AG04450 (cell line): ENCODE measurements around the gene CSNK1D. TPM values are rescaled to one million over a fixed set of nuclear protein-coding genes. Genes with fewer than 3 reads are reported as not detected.

Experiments used
- CTCF ChIA-PET: fragments of 300-600, 350-600 bp; formaldehyde crosslinking; extraction: SDS; loops from one replicate; lab custom pipeline; 2022; ENCODE audit warnings: antibody characterized with exemption, inconsistent platforms; lab: Charles Lee
- POLR2A ChIA-PET: fragments of 350-600 bp; formaldehyde crosslinking; extraction: SDS; loops from one replicate; lab custom pipeline; 2021; ENCODE audit warnings: antibody characterized with exemption, inconsistent platforms; lab: Yijun Ruan, JAX
- DNase-seq: peaks from one replicate; pipeline ENCODE4 v3.0.0-alpha.2; 2011; ENCODE audit warnings: low read depth, low spot score
- H3K27ac ChIP-seq: one replicate; pipeline ENCODE4 v1.5.1; 2012; ENCODE audit warnings: low read depth, low read length, control low read depth
- H3K27me3 ChIP-seq: one replicate; pipeline ENCODE4 v1.6.0; 2012; ENCODE audit warnings: low read length; ENCODE audit not compliant: control insufficient read depth, insufficient read depth
- H3K4me3 ChIP-seq: 2 replicates; pipeline ENCODE4 v1.5.1; 2011; ENCODE audit warnings: mild to moderate bottlenecking, low read depth, low read length, control low read depth
- H3K9me3 ChIP-seq: 2 replicates; pipeline ENCODE4 v1.5.1; 2012; ENCODE audit warnings: low read length; ENCODE audit not compliant: control insufficient read depth, insufficient read depth
- polyA plus RNA-seq: library from polyadenylated mRNA; depleted of rRNA; stranded (reverse); fragments of >200 nt; gene quantifications from 2 replicates; pipeline ENCODE4 v1.2.3, GENCODE V29; 2011
- TF ChIP-seq, protein P1 (sequence below): IDR thresholded peaks from 2 replicates; pipeline ENCODE4 v1.5.1; 2011; ENCODE audit warnings: low read depth, low read length, control low read depth, inconsistent platforms

The CSNK1D gene
- polyA plus RNA-seq, 1 experiment = 74.4 TPM

DNA sequence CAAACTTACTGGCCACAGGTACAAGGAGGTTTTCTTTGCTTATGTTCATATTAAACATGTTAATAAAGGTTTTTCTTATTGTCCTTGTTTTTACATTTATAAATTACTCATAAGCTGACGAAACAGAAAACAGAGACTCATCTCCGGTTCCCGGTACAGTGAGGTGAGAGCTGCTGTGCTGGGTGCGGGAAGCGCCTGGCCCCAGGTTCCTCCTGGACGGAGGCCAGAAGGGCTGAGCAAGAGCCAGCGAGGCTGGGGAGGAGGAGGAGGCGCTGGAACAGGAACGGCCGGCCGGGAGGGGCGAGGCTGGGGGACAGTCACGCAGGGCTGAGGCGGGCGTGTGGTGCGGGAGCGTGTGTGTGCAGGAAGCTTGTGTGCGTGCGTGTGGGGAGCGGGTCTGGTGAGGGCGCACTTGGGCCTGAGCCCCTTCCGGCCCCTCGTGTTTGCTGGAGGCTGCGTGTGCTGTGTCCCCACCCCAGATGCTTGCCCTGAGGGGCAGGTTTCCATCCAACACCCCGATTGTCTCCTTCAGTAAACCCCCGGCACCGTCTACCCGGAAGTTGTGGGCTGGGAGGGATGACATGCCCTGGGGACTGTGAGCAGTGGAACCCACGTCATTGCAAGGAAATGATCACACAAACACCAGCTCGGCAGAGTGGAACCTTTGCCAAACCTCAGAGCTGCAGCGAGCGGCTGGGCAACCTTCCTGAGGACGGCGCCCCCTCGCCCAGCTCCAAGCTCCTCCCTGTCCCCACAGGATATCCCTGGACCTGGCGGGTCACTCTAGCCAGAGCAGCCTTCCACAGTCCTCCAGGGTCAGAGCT, 24.4 kb upstream of the CSNK1D start:
- TF ChIP-seq, protein P1, sequence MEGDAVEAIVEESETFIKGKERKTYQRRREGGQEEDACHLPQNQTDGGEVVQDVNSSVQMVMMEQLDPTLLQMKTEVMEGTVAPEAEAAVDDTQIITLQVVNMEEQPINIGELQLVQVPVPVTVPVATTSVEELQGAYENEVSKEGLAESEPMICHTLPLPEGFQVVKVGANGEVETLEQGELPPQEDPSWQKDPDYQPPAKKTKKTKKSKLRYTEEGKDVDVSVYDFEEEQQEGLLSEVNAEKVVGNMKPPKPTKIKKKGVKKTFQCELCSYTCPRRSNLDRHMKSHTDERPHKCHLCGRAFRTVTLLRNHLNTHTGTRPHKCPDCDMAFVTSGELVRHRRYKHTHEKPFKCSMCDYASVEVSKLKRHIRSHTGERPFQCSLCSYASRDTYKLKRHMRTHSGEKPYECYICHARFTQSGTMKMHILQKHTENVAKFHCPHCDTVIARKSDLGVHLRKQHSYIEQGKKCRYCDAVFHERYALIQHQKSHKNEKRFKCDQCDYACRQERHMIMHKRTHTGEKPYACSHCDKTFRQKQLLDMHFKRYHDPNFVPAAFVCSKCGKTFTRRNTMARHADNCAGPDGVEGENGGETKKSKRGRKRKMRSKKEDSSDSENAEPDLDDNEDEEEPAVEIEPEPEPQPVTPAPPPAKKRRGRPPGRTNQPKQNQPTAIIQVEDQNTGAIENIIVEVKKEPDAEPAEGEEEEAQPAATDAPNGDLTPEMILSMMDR = no peak
- peak; percentile 74 for DNase-seq
- CTCF ChIA-PET = no interaction called here
- Histone ChIP-seq H3K9me3 (no peaks in the 10 kb centered on the region; the same call in 1 of the 2 replicates), H3K27ac (peak overlapping the region; percentile 91), H3K27me3 (no peaks in the 10 kb centered on the region), H3K4me3 (peak overlapping the region; percentile 55)
- POLR2A ChIA-PET = interaction anchor here (0.6 to 1.4 kb wide), 6 partner anchors 24 to 55 kb away, joined by 3 to 6 read pairs (median 4); partner anchors contain the start of genes CSNK1D and SECTM1

DNA sequence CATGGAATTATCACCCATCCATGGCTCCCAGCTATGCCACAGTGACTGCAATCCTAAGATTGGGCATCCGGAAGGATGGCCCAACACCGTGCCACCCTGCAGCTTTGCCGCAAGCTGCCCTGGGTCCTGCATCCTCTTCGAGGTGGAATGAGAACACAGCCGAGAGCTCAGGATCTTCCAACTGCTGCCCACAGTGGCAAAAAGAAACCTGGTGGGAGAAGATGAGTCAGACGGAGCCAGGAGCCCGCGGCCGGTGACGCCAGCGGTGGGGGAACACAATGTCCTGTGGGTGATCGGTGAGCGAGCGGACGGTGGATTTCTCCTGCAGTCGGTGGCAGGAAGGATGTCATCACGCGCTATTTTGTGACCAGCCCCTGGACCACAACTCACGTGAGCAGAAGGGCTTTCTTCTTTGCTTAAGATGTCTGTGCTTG, 23.8 kb upstream of the CSNK1D start:
- TF ChIP-seq, protein P1 = no peak
- no peaks in the 10 kb centered on the region; the same call in 1 of the 2 replicates for H3K9me3 ChIP-seq
- peak overlapping the region; percentile 91 for H3K27ac ChIP-seq
- H3K4me3 ChIP-seq = peak overlapping the region; percentile 55
- H3K27me3 ChIP-seq = no peaks in the 10 kb centered on the region
- no peak for DNase-seq
- POLR2A ChIA-PET = interaction anchor here (0.6 kb wide), 1 partner anchor 56 kb away, joined by 6 read pairs; no protein-coding TSS in a partner anchor
- CTCF ChIA-PET = no interaction called here

DNA sequence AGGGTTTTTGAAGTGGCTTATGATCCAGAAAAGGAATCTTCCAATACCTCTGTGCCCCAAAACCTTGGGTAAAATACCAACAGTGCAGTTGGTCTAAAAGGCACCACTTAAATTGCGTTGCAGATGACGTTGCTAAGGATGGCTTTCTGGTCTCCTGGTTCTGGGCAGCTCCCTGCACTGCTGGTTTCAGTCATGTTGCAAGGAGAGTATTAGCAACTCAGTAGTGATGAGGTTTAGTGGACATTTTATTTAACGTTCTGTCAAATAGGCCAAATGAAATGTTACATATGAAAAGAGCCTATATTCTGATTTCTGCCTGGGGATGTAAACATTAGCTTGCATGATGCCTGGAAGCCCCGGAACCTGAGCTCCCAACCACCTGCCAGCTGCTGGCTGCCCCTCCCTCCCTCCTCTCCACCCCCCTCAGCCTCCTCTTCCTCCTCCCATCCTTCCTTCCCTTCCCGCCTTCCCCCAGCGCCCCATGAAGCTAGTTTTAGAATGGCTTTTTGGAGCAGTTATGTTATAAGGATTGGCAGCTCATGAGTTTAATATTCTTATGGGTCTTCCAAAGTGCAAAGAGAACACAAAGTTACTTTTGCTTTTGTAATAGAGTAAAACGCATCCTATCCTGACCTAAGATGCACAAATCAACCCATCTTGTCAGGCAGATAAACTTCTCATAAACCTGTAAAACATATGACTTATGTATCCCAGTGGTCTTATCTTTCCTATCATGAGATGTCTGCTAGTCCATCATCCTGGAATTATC, 23.2 kb upstream of the CSNK1D start:
- Histone ChIP-seq H3K27me3 (no peaks in the 10 kb centered on the region), H3K9me3 (peaks cover 2% of the 10 kb centered on the region; the same call in 1 of the 2 replicates), H3K4me3 (no peak overlapping the region), H3K27ac (peak overlapping the region; percentile 91)
- TF ChIP-seq, protein P1 = no peak
- CTCF ChIA-PET = interaction anchor here (0.6 kb wide), 1 partner anchor 337 kb away, joined by 3 read pairs; no protein-coding TSS in a partner anchor
- DNase-seq = no peak
- POLR2A ChIA-PET = interaction anchor here (1.0 kb wide), 1 partner anchor 9 kb away, joined by 4 read pairs; no protein-coding TSS in a partner anchor

DNA sequence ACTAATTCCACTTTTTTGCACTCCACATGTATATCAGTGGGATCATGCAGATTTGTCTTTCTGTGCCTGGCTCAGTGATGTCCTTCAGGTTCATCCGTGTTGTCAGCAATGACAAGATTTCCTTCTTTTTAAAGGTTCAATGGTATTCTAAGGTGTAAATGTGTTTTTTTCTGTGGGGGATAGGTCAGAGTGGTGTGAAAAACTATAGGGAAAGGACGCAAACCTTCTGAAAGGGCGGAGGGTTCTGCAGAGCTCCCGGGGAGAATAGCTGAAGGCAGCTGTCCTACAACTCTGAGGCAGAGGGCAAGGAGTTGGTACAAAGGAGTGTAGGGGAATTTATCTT, 21.9 kb upstream of the CSNK1D start:
- ChIA-PET CTCF (interaction anchor here (0.6 kb wide), 1 partner anchor 129 kb away, joined by 3 read pairs; no protein-coding TSS in a partner anchor), POLR2A (no interaction called here)
- no peak overlapping the region for H3K27ac ChIP-seq
- no peaks in the 10 kb centered on the region for H3K27me3 ChIP-seq
- no peak for DNase-seq
- H3K9me3 ChIP-seq = peaks cover 5% of the 10 kb centered on the region; the same call in 1 of the 2 replicates
- TF ChIP-seq, protein P1 = no peak
- H3K4me3 ChIP-seq = no peak overlapping the region
